CD4-positive, alpha-beta memory T cell (primary cell): ENCODE data around the gene DAB1. TPM values are rescaled to one million over a fixed set of nuclear protein-coding genes. Genes with fewer than 3 reads are reported as not detected.

Experiments
- CTCF ChIA-PET: fragments of 350-600 bp; sonication (Branson Sonifier 250); formaldehyde crosslinking; loops from one replicate; lab custom pipeline; 2021; ENCODE audit warnings: inconsistent platforms; ENCODE audit not compliant: partially characterized antibody; lab: Charles Lee
- POLR2A ChIA-PET: fragments of 350-600 bp; sonication (Branson Sonifier 250); formaldehyde crosslinking; loops from one replicate; lab custom pipeline; 2021; ENCODE audit not compliant: partially characterized antibody; lab: Charles Lee
- DNase-seq, 5 donors: peaks; one replicate each; pipeline versions ENCODE4 v3.0.0 to v3.0.0-alpha.2; 2020 to 2022; ENCODE audit warnings: mixed read lengths in 1 of 5
- H3K27ac ChIP-seq: one replicate; pipeline ENCODE4 v1.7.0; 2013; ENCODE audit warnings: low read depth, low read length
- H3K27me3 ChIP-seq: 2 replicates; pipeline ENCODE4 v1.7.0; 2013; ENCODE audit warnings: mild to moderate bottlenecking, low read length, moderate library complexity; ENCODE audit not compliant: insufficient read depth
- H3K36me3 ChIP-seq: 2 replicates; pipeline ENCODE4 v1.7.0; 2013; ENCODE audit warnings: mild to moderate bottlenecking, low read length, moderate library complexity; ENCODE audit not compliant: insufficient read depth
- H3K4me1 ChIP-seq: 2 replicates; pipeline ENCODE4 v1.7.0; 2013; ENCODE audit warnings: mild to moderate bottlenecking, low read length, moderate library complexity; ENCODE audit not compliant: insufficient read depth
- H3K4me3 ChIP-seq, 2 donors: one replicate each; pipeline ENCODE4 v1.7.0; 2013; ENCODE audit warnings: low read length in 2 of 2, mild to moderate bottlenecking in 1 of 2
- H3K9me3 ChIP-seq, 2 donors: one replicate each; pipeline ENCODE4 v1.7.0; 2013; ENCODE audit warnings: low read length in 2 of 2, control low read depth in 1 of 2; ENCODE audit not compliant: control insufficient read depth in 1 of 2
- H3K27ac Mint-ChIP-seq, 7 donors: one replicate each; pipeline ENCODE4 v1.8.0; 2020 to 2021; ENCODE audit warnings: mixed read lengths in 7 of 7, mild to moderate bottlenecking in 6 of 7, inconsistent platforms in 3 of 7, moderate library complexity in 3 of 7
- H3K27me3 Mint-ChIP-seq, 2 donors: one replicate each; pipeline ENCODE4 v1.8.0; 2020 to 2021; ENCODE audit warnings: mixed read lengths in 2 of 2
- H3K36me3 Mint-ChIP-seq, 2 donors: one replicate each; pipeline ENCODE4 v1.8.0; 2020 to 2021; ENCODE audit warnings: mixed read lengths in 2 of 2, inconsistent platforms in 1 of 2, mild to moderate bottlenecking in 1 of 2
- H3K4me1 Mint-ChIP-seq, 4 donors: one replicate each; pipeline ENCODE4 v1.8.0; 2020 to 2021; ENCODE audit warnings: mixed read lengths in 4 of 4, mild to moderate bottlenecking in 1 of 4
- H3K4me3 Mint-ChIP-seq, 8 donors: one replicate each; pipeline ENCODE4 v1.8.0; 2020 to 2021; ENCODE audit warnings: mixed read lengths in 8 of 8, mild to moderate bottlenecking in 7 of 8, moderate library complexity in 6 of 8, inconsistent platforms in 3 of 8
- H3K9me3 Mint-ChIP-seq, 8 donors: one replicate each; pipeline ENCODE4 v1.8.0; 2020 to 2021; ENCODE audit warnings: mixed read lengths in 8 of 8, mild to moderate bottlenecking in 5 of 8, inconsistent platforms in 3 of 8, moderate library complexity in 1 of 8
- intact Hi-C: fragments of 100-400 bp; cut with micrococcal nuclease; formaldehyde crosslinking; loops from one replicate; pipeline ENCODE4 v1.15.1; 2023
- polyA plus RNA-seq, 2 donors: library from polyadenylated mRNA; unstranded; fragments of 300-500 nt; fragmentation: Illumina TruSeq; gene quantifications; one replicate each; pipeline ENCODE4 v1.2.3, GENCODE V29; 2021
- total RNA-seq, 2 experiments: library from RNA; stranded (reverse); gene quantifications; one replicate each; pipeline ENCODE4 v1.2.3, GENCODE V29; 2021

DAB1 gene
- total and polyA plus RNA-seq, 4 experiments from 2014 or later = 1.5 to 3.9 (median 3.2) TPM

- Mint-ChIP-seq H3K27me3 (no peaks in the 10 kb centered on the region), H3K4me3 (no peak overlapping the region), H3K36me3 (no peaks in the 10 kb centered on the region), H3K4me1 (no peaks in the 10 kb centered on the region), H3K9me3 (peaks cover 0 to 4% (median 0%) of the 10 kb centered on the region in 8 donors), H3K27ac (no peak overlapping the region)
- intact Hi-C loops = no loop called here
- ChIA-PET CTCF (no interaction called here), POLR2A (no interaction called here)
- Histone ChIP-seq H3K27ac (no peak overlapping the region), H3K4me1 (no peaks in the 10 kb centered on the region), H3K4me3 (no peak overlapping the region), H3K9me3 (no peaks in the 10 kb centered on the region), H3K27me3 (no peaks in the 10 kb centered on the region), H3K36me3 (no peaks in the 10 kb centered on the region)
- DNase-seq = no peak
These were observed 235.7 kb downstream of the DAB1 start for GRCh38 chr1:57188168-57188567.

- intact Hi-C loops = no loop called here
- no peaks in the 10 kb centered on the region for H3K27me3 Mint-ChIP-seq
- POLR2A ChIA-PET = no interaction called here
These were observed 237.4 kb downstream of the DAB1 start for GRCh38 chr1:57186455-57186854.

GRCh38 chr1:57179001-57179400 is 244.9 kb downstream of the DAB1 start:
- CTCF ChIA-PET = no interaction called here

More at GRCh38 chr1:57186455-57186854, 237.4 kb downstream of the DAB1 start:
- no peaks in the 10 kb centered on the region for H3K27me3 ChIP-seq
- no peak for DNase-seq
- Mint-ChIP-seq H3K27ac (no peak overlapping the region), H3K9me3 (peaks cover 0 to 2% (median 0%) of the 10 kb centered on the region in 8 donors), H3K4me1 (no peaks in the 10 kb centered on the region), H3K4me3 (no peak overlapping the region), H3K36me3 (no peaks in the 10 kb centered on the region)
- CTCF ChIA-PET = no interaction called here
- H3K27ac ChIP-seq = no peak overlapping the region
- H3K36me3 ChIP-seq = no peaks in the 10 kb centered on the region
- no peaks in the 10 kb centered on the region for H3K9me3 ChIP-seq
- no peaks in the 10 kb centered on the region for H3K4me1 ChIP-seq
- H3K4me3 ChIP-seq = no peak overlapping the region

DNA sequence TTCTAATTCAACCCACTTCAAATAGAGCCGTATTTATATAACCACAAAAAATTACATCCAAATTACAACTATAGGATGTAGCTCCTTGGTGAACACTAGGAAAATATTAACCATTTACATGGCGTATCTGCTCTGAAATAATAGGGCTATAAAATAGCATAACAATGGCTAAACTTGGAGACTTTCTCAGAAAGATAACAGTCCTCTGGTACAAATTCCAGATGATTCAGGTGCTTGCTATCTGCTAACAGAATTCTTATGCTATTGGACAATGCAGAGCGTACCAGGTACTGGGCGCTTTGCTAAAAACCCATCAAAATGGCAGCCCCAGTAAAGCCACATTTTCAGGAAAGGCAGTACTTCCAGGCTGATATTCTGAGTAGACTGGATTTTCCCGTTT is 248.4 kb downstream of the DAB1 start:
- peaks cover 4 to 20% (median 13%) of the 10 kb centered on the region in 8 donors for H3K9me3 Mint-ChIP-seq
- H3K36me3 Mint-ChIP-seq = peaks cover 0 to 9% of the 10 kb centered on the region in 2 donors
- H3K27me3 Mint-ChIP-seq = peaks cover 0 to 1% of the 10 kb centered on the region in 2 donors
- H3K27ac Mint-ChIP-seq = no peak overlapping the region
- Histone ChIP-seq H3K4me1 (no peaks in the 10 kb centered on the region), H3K36me3 (no peaks in the 10 kb centered on the region), H3K9me3 (no peaks in the 10 kb centered on the region), H3K27me3 (no peaks in the 10 kb centered on the region), H3K4me3 (no peak overlapping the region), H3K27ac (no peak overlapping the region)
- intact Hi-C loops = no loop called here
- ChIA-PET POLR2A (no interaction called here), CTCF (no interaction called here)
- H3K4me3 Mint-ChIP-seq = no peak overlapping the region
- no peaks in the 10 kb centered on the region for H3K4me1 Mint-ChIP-seq
- no peak for DNase-seq

More at GRCh38 chr1:57179001-57179400, 244.9 kb downstream of the DAB1 start:
- peaks cover 0 to 9% of the 10 kb centered on the region in 2 donors for H3K36me3 Mint-ChIP-seq
- no peak overlapping the region for H3K4me3 Mint-ChIP-seq
- Histone ChIP-seq H3K27me3 (no peaks in the 10 kb centered on the region), H3K4me1 (no peaks in the 10 kb centered on the region), H3K9me3 (no peaks in the 10 kb centered on the region), H3K27ac (no peak overlapping the region), H3K4me3 (no peak overlapping the region), H3K36me3 (no peaks in the 10 kb centered on the region)
- intact Hi-C loops = no loop called here
- POLR2A ChIA-PET = no interaction called here
- H3K4me1 Mint-ChIP-seq = no peaks in the 10 kb centered on the region
- DNase-seq = no peak
- H3K9me3 Mint-ChIP-seq = peaks cover 0 to 20% (median 12%) of the 10 kb centered on the region in 8 donors
- H3K27ac Mint-ChIP-seq = no peak overlapping the region
- H3K27me3 Mint-ChIP-seq = no peaks in the 10 kb centered on the region

DNA sequence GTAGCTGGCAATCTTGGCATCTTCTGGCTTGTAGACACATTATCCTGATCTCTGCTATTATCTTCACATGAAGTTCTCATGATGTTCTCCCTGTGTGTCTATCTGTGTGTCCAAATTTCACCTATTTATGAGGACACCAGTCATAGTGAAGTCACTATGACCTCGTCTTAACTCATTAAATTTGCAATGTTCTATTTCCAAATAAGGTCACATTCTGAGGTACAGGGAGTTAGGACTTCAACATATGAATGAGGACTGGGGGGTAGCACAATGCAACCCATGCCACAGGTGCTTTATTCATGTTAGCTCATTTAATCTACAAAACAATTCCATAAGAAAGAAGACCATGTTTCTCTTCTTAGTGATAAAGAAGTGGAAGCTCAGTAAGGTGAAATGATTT is 251.8 kb downstream of the DAB1 start:
- no peak for DNase-seq
- Histone ChIP-seq H3K27me3 (no peaks in the 10 kb centered on the region), H3K4me3 (no peak overlapping the region), H3K4me1 (no peaks in the 10 kb centered on the region), H3K27ac (no peak overlapping the region), H3K36me3 (no peaks in the 10 kb centered on the region), H3K9me3 (no peaks in the 10 kb centered on the region)
- Mint-ChIP-seq H3K36me3 (peaks cover 0 to 5% of the 10 kb centered on the region in 2 donors), H3K4me1 (no peaks in the 10 kb centered on the region), H3K9me3 (peaks cover 4 to 13% (median 7%) of the 10 kb centered on the region in 8 donors), H3K27me3 (peaks cover 0 to 1% of the 10 kb centered on the region in 2 donors), H3K4me3 (no peak overlapping the region), H3K27ac (no peak overlapping the region)
- POLR2A ChIA-PET = no interaction called here
- CTCF ChIA-PET = no interaction called here
- intact Hi-C loops = no loop called here

GRCh38 chr1:57167997-57168396 is 255.9 kb downstream of the DAB1 start:
- no peak overlapping the region for H3K4me3 ChIP-seq
- no peaks in the 10 kb centered on the region for H3K9me3 ChIP-seq
- POLR2A ChIA-PET = no interaction called here
- H3K9me3 Mint-ChIP-seq = peaks cover 0 to 4% (median under 1%) of the 10 kb centered on the region in 8 donors
- no peaks in the 10 kb centered on the region for H3K36me3 ChIP-seq
- peaks cover 0 to under 1% of the 10 kb centered on the region in 2 donors for H3K27me3 Mint-ChIP-seq
- DNase-seq = no peak
- no peaks in the 10 kb centered on the region for H3K4me1 Mint-ChIP-seq
- no peaks in the 10 kb centered on the region for H3K36me3 Mint-ChIP-seq
- no peaks in the 10 kb centered on the region for H3K4me1 ChIP-seq
- no peak overlapping the region for H3K27ac Mint-ChIP-seq
- CTCF ChIA-PET = no interaction called here
- H3K27ac ChIP-seq = no peak overlapping the region
- no peak overlapping the region for H3K4me3 Mint-ChIP-seq
- intact Hi-C loops = no loop called here
- no peaks in the 10 kb centered on the region for H3K27me3 ChIP-seq

- no peaks in the 10 kb centered on the region for H3K27me3 Mint-ChIP-seq
These were observed 258.3 kb downstream of the DAB1 start for GRCh38 chr1:57165546-57165945.

DNA sequence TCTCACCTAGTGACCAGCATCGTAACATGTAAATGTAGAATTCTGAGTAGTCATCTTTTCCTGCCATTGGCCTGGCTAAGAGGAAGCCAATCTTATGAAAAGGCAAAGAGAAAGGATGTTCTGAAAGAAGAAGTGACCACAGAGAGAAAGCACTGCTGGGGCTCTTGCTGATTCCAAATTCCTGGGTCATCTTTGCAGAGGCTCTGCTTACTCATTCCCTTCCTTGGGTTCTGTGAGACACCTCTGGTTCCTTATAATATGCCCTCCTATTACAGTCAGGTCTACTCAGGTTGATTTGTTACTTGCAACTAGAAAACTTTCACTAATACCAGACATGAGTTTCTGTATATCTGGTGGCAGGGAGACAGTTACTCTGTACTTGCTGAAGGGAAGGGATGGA is 259.3 kb downstream of the DAB1 start:
- Histone ChIP-seq H3K36me3 (no peaks in the 10 kb centered on the region), H3K9me3 (no peaks in the 10 kb centered on the region), H3K4me1 (no peaks in the 10 kb centered on the region), H3K4me3 (no peak overlapping the region), H3K27ac (no peak overlapping the region), H3K27me3 (no peaks in the 10 kb centered on the region)
- Mint-ChIP-seq H3K4me3 (no peak overlapping the region), H3K4me1 (no peaks in the 10 kb centered on the region), H3K27ac (no peak overlapping the region), H3K27me3 (peaks cover 2% of the 10 kb centered on the region in 2 donors), H3K9me3 (peaks cover 0 to 2% (median 0%) of the 10 kb centered on the region in 8 donors), H3K36me3 (no peaks in the 10 kb centered on the region)
- DNase-seq = no peak
- intact Hi-C loops = no loop called here
- ChIA-PET POLR2A (no interaction called here), CTCF (no interaction called here)

More at GRCh38 chr1:57165546-57165945, 258.3 kb downstream of the DAB1 start:
- no peaks in the 10 kb centered on the region for H3K9me3 ChIP-seq
- no peaks in the 10 kb centered on the region for H3K27me3 ChIP-seq
- no peak for DNase-seq
- H3K36me3 ChIP-seq = no peaks in the 10 kb centered on the region
- Mint-ChIP-seq H3K9me3 (peaks cover 0 to 2% (median 0%) of the 10 kb centered on the region in 8 donors), H3K36me3 (no peaks in the 10 kb centered on the region), H3K27ac (no peak overlapping the region), H3K4me3 (no peak overlapping the region), H3K4me1 (no peaks in the 10 kb centered on the region)
- no peaks in the 10 kb centered on the region for H3K4me1 ChIP-seq
- POLR2A ChIA-PET = no interaction called here
- no peak overlapping the region for H3K4me3 ChIP-seq
- CTCF ChIA-PET = no interaction called here
- intact Hi-C loops = no loop called here
- H3K27ac ChIP-seq = no peak overlapping the region
